Neural cell (in vitro differentiated cells): ENCODE measurements around the gene NDP. TPM values are rescaled to one million over a fixed set of nuclear protein-coding genes. Genes with fewer than 3 reads are reported as not detected.

Experiments
- H2AFZ ChIP-seq: fragments of 200-600, 300-800 bp; sonication (generic), shearing (Covaris generic); 2 replicates; pipeline ENCODE4 v1.6.0; 2014; ENCODE audit warnings: low read depth, mild to moderate bottlenecking, antibody characterized with exemption, low read length, moderate library complexity
- H3F3A ChIP-seq: fragments of 200-600 bp; shearing (Covaris generic); 2 replicates; pipeline ENCODE4 v1.6.1; 2016; ENCODE audit warnings: mild to moderate bottlenecking, moderate library complexity, mixed read lengths, antibody characterized with exemption, low read length; ENCODE audit not compliant: insufficient read depth, poor library complexity, severe bottlenecking
- H3K27ac ChIP-seq: fragments of 200-600, 300-800 bp; sonication (generic), shearing (Covaris generic); 2 replicates; pipeline ENCODE4 v1.5.1; 2014; ENCODE audit warnings: mild to moderate bottlenecking, low read length, moderate library complexity
- H3K27me3 ChIP-seq: fragments of 300-800, 200-600 bp; sonication (generic), shearing (Covaris generic); 2 replicates; pipeline ENCODE4 v1.6.0; 2014; ENCODE audit warnings: mild to moderate bottlenecking, low read depth, low read length, moderate library complexity; ENCODE audit not compliant: insufficient read depth
- H3K36me3 ChIP-seq: fragments of 300-800, 200-600 bp; sonication (generic), shearing (Covaris generic); 2 replicates; pipeline ENCODE4 v1.5.1; 2014; ENCODE audit warnings: mild to moderate bottlenecking, antibody characterized with exemption, low read length, moderate library complexity; ENCODE audit not compliant: insufficient read depth
- H3K4me2 ChIP-seq: fragments of 300-800, 200-600 bp; sonication (generic), shearing (Covaris generic); 2 replicates; pipeline ENCODE4 v1.6.0; 2014; ENCODE audit warnings: mild to moderate bottlenecking, low read length
- H3K4me3 ChIP-seq: fragments of 300-800, 200-600 bp; sonication (generic), shearing (Covaris generic); 2 replicates; pipeline ENCODE4 v1.5.1; 2014; ENCODE audit warnings: mild to moderate bottlenecking, low read length, moderate library complexity
- H3K79me2 ChIP-seq: fragments of 200-600 bp; shearing (Covaris generic); replicated peaks from 2 replicates; pipeline ENCODE4 v1.6.0; 2014; ENCODE audit warnings: mild to moderate bottlenecking, low read length, moderate library complexity; ENCODE audit not compliant: insufficient read depth
- H3K9ac ChIP-seq: fragments of 300-800, 200-600 bp; sonication (generic), shearing (Covaris generic); 2 replicates; pipeline ENCODE4 v1.6.1; 2016; ENCODE audit warnings: mild to moderate bottlenecking, low read length, mixed read lengths
- H3K9me2 ChIP-seq: fragments of 200-600 bp; shearing (Covaris generic); 2 replicates; pipeline ENCODE4 v1.6.1; 2016; ENCODE audit warnings: mild to moderate bottlenecking, low read length, mixed read lengths; ENCODE audit not compliant: insufficient read depth
- H3K9me3 ChIP-seq: fragments of 200-600, 300-800 bp; sonication (generic), shearing (Covaris generic); 2 replicates; pipeline ENCODE4 v1.6.1; 2016; ENCODE audit warnings: mild to moderate bottlenecking, mixed run types, low read length, moderate library complexity, mixed read lengths
- H4K20me1 ChIP-seq: fragments of 200-600 bp; shearing (Covaris generic); 2 replicates; pipeline ENCODE4 v1.6.1; 2016; ENCODE audit warnings: mild to moderate bottlenecking, mixed run types; ENCODE audit not compliant: insufficient read depth
- EP300 ChIP-seq: fragments of 450-650 bp; conservative IDR thresholded peaks from 2 replicates; pipeline ENCODE4 v1.6.1; 2014; ENCODE audit warnings: antibody characterized with exemption, mild to moderate bottlenecking, moderate library complexity; ENCODE audit not compliant: poor library complexity, severe bottlenecking
- EZH2 ChIP-seq: fragments of 200-600, 300-800 bp; shearing (Covaris generic), sonication (generic); IDR thresholded peaks from 2 replicates; pipeline ENCODE4 v1.6.1; 2014; ENCODE audit warnings: antibody characterized with exemption, low read length, borderline replicate concordance, mild to moderate bottlenecking; ENCODE audit not compliant: insufficient read depth, poor library complexity, severe bottlenecking
- MXI1 ChIP-seq: fragments of 450-650 bp; conservative IDR thresholded peaks from 2 replicates; pipeline ENCODE4 v1.6.1; 2014; ENCODE audit warnings: antibody characterized with exemption, mild to moderate bottlenecking; ENCODE audit not compliant: poor library complexity, severe bottlenecking
- POLR2AphosphoS5 ChIP-seq: IDR thresholded peaks from 2 replicates; pipeline ENCODE4 v1.6.1; 2012
- RAD21 ChIP-seq: fragments of 450-650 bp; conservative IDR thresholded peaks from 2 replicates; pipeline ENCODE4 v1.6.1; 2014; ENCODE audit warnings: antibody characterized with exemption, mild to moderate bottlenecking, moderate library complexity
- SMC3 ChIP-seq: fragments of 450-650 bp; conservative IDR thresholded peaks from 2 replicates; pipeline ENCODE4 v1.6.1; 2014; ENCODE audit warnings: antibody characterized with exemption, mild to moderate bottlenecking, moderate library complexity; ENCODE audit not compliant: poor library complexity
- TAF1 ChIP-seq: IDR thresholded peaks from 2 replicates; pipeline ENCODE4 v1.6.1; 2012; ENCODE audit warnings: low read depth
- polyA minus RNA-seq: library from RNA; depleted of rRNA, polyadenylated mRNA; stranded (reverse); fragments of >200 nt; gene quantifications from 2 replicates; pipeline ENCODE4 v1.2.3, GENCODE V29; 2014
- polyA plus RNA-seq: library from polyadenylated mRNA; depleted of rRNA; stranded (reverse); fragments of >200 nt; gene quantifications from 2 replicates; pipeline ENCODE4 v1.2.3, GENCODE V29; 2014
- TF ChIP-seq, protein P1 (sequence below): IDR thresholded peaks from 2 replicates; pipeline ENCODE4 v1.6.1; 2012; ENCODE audit warnings: borderline replicate concordance
- TF ChIP-seq, protein P2 (sequence below): fragments of 450-650 bp; IDR thresholded peaks from 2 replicates; pipeline ENCODE4 v1.5.1; 2014; ENCODE audit warnings: antibody characterized with exemption, mild to moderate bottlenecking, moderate library complexity; ENCODE audit not compliant: poor library complexity, severe bottlenecking

NDP gene, protein sequence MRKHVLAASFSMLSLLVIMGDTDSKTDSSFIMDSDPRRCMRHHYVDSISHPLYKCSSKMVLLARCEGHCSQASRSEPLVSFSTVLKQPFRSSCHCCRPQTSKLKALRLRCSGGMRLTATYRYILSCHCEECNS
- polyA plus RNA-seq (34.1 and 43.6 TPM in 2 replicates), polyA minus RNA-seq (28.7 and 35.3 TPM in 2 replicates)

DNA sequence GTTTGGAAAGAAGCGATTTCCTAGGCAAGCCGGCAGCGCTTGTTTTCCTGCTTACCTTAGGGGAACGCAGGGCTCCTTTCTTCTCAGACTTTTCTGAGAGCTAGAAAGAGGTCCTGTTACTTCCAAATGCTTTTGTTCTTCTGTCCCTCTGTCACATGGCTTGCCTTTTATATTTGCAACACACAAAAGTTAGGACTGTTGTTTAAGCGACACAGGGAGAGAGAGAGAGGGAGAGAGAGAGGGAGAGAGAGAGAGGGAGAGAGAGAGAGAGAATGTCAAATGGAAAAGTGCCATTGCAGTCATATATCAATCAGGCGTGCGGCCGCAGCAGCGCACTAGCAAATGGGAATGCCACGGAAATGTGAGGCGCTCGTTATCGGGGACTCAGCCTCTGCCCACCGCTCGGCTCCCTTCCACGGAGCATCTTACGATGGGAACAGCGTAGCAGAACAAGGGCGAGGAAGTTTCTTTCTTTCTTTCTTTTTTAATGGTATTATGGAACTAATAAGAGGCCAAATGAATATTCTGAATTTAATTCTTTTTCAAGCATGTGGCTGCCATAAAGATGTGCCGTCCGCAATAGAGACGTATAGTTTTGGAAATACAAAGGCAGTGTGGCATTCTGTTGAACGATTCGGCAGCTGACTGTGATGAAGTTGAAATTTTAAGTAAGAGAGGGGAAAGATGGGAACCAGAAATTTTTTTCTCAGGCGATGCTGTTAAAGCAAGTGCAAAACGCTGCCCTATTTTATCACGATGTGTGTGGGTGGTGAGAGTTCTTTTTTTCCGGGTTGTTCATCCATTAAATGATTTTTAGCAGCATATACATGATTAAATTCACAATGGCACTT, at the start of gene NDP:
Gene NDP, minus strand, starts transcription at position 142 of the 851 bp plus-strand sequence. CDS start 14,745 bp downstream, outside the sequence.
- Histone ChIP-seq H3K27me3 (no peaks in the 10 kb centered on the region), H3F3A (no peaks in the 10 kb centered on the region), H3K27ac (peak within 1 kb of the TSS; percentile 77), H3K4me3 (peak within 1 kb of the TSS; percentile 63), H3K4me2 (peak within 1 kb of the TSS; percentile 55), H4K20me1 (no peaks in the 10 kb centered on the region), H3K79me2 (no peaks in the 10 kb centered on the region), H3K9me2 (no peaks in the 10 kb centered on the region), H3K9me3 (no peaks in the 10 kb centered on the region), H2AFZ (no peak within 1 kb of the TSS), H3K9ac (peak within 1 kb of the TSS; percentile 63), H3K36me3 (no peaks in the 10 kb centered on the region)
- TF ChIP-seq EZH2 (no peak), MXI1 (peak; percentile 42), POLR2AphosphoS5 (peak; percentile 38), TAF1 (no peak), RAD21 (peak; percentile 32), EP300 (peak; percentile 46), SMC3 (no peak)
- TF ChIP-seq, protein P1, sequence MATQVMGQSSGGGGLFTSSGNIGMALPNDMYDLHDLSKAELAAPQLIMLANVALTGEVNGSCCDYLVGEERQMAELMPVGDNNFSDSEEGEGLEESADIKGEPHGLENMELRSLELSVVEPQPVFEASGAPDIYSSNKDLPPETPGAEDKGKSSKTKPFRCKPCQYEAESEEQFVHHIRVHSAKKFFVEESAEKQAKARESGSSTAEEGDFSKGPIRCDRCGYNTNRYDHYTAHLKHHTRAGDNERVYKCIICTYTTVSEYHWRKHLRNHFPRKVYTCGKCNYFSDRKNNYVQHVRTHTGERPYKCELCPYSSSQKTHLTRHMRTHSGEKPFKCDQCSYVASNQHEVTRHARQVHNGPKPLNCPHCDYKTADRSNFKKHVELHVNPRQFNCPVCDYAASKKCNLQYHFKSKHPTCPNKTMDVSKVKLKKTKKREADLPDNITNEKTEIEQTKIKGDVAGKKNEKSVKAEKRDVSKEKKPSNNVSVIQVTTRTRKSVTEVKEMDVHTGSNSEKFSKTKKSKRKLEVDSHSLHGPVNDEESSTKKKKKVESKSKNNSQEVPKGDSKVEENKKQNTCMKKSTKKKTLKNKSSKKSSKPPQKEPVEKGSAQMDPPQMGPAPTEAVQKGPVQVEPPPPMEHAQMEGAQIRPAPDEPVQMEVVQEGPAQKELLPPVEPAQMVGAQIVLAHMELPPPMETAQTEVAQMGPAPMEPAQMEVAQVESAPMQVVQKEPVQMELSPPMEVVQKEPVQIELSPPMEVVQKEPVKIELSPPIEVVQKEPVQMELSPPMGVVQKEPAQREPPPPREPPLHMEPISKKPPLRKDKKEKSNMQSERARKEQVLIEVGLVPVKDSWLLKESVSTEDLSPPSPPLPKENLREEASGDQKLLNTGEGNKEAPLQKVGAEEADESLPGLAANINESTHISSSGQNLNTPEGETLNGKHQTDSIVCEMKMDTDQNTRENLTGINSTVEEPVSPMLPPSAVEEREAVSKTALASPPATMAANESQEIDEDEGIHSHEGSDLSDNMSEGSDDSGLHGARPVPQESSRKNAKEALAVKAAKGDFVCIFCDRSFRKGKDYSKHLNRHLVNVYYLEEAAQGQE: no peak
- TF ChIP-seq, protein P2, sequence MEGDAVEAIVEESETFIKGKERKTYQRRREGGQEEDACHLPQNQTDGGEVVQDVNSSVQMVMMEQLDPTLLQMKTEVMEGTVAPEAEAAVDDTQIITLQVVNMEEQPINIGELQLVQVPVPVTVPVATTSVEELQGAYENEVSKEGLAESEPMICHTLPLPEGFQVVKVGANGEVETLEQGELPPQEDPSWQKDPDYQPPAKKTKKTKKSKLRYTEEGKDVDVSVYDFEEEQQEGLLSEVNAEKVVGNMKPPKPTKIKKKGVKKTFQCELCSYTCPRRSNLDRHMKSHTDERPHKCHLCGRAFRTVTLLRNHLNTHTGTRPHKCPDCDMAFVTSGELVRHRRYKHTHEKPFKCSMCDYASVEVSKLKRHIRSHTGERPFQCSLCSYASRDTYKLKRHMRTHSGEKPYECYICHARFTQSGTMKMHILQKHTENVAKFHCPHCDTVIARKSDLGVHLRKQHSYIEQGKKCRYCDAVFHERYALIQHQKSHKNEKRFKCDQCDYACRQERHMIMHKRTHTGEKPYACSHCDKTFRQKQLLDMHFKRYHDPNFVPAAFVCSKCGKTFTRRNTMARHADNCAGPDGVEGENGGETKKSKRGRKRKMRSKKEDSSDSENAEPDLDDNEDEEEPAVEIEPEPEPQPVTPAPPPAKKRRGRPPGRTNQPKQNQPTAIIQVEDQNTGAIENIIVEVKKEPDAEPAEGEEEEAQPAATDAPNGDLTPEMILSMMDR: no peak

DNA sequence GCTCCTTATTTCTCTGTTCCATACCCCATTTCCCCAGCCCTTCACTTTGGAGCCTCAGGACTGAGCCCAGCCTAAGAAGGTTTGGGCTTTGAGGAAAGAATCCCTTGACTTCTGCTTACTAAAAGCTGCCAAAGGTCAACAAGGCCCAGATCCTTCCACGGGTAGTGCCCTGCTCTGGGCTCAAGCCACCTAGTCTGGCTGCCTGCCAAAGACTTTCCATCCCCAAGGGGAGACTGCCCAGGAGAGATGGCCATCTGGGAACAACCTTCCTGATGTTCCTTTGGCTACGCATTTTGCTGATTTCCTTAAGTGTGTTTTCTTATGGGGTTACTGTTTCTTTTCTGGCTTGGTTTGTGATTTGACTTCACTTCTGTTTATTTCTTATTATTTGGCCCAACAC, 49.8 kb upstream of the NDP start:
- TF ChIP-seq EZH2 (no peak), MXI1 (no peak), SMC3 (no peak), RAD21 (no peak), POLR2AphosphoS5 (no peak), EP300 (no peak), TAF1 (no peak)
- TF ChIP-seq, protein P2: no peak
- TF ChIP-seq, protein P1: no peak
- Histone ChIP-seq H3K4me3 (no peak overlapping the region), H3K79me2 (no peaks in the 10 kb centered on the region), H4K20me1 (no peaks in the 10 kb centered on the region), H3K9me2 (no peaks in the 10 kb centered on the region), H3K27me3 (no peaks in the 10 kb centered on the region), H3K9ac (no peak overlapping the region), H3K36me3 (no peaks in the 10 kb centered on the region), H3K27ac (no peak overlapping the region), H2AFZ (no peak overlapping the region), H3K9me3 (no peaks in the 10 kb centered on the region), H3K4me2 (no peak overlapping the region), H3F3A (no peaks in the 10 kb centered on the region)
